Endodermal cell (in vitro differentiated cells): ENCODE measurements around the gene PKP3. TPM values are rescaled to one million over a fixed set of nuclear protein-coding genes. Genes with fewer than 3 reads are reported as not detected.

ENCODE experiments used
- DNase-seq: peaks from one replicate; pipeline ENCODE4 v3.0.0-alpha.2; 2017
- H3K27ac ChIP-seq: 2 replicates; pipeline ENCODE4 v1.5.1; 2013; ENCODE audit warnings: mild to moderate bottlenecking, low read depth, low read length, moderate library complexity
- H3K27me3 ChIP-seq: 2 replicates; pipeline ENCODE4 v1.6.1; 2013; ENCODE audit warnings: mild to moderate bottlenecking, low read length, moderate library complexity; ENCODE audit not compliant: insufficient read depth, control insufficient read depth, poor library complexity, severe bottlenecking
- H3K36me3 ChIP-seq: 2 replicates; pipeline ENCODE4 v1.7.0; 2013; ENCODE audit warnings: mild to moderate bottlenecking, low read length, moderate library complexity; ENCODE audit not compliant: control insufficient read depth, insufficient read depth
- H3K4me1 ChIP-seq: one replicate; pipeline ENCODE4 v1.7.0; 2013; ENCODE audit warnings: low read length; ENCODE audit not compliant: control insufficient read depth, insufficient read depth
- H3K4me3 ChIP-seq: 2 replicates; pipeline ENCODE4 v1.5.1; 2013; ENCODE audit warnings: mild to moderate bottlenecking, low read length, moderate library complexity
- H3K9ac ChIP-seq: 2 replicates; pipeline ENCODE4 v1.6.1; 2013; ENCODE audit warnings: mild to moderate bottlenecking, low read length, moderate library complexity; ENCODE audit not compliant: poor library complexity, severe bottlenecking; ENCODE audit errors: extremely low read depth
- H3K9me3 ChIP-seq: 2 replicates; pipeline ENCODE4 v1.6.1; 2013; ENCODE audit warnings: mild to moderate bottlenecking, low read length, moderate library complexity; ENCODE audit not compliant: control insufficient read depth
- H3K27ac Mint-ChIP-seq: 2 replicates; pipeline ENCODE4 v1.8.0; 2020; ENCODE audit warnings: mixed read lengths
- H3K27me3 Mint-ChIP-seq: 2 replicates; pipeline ENCODE4 v1.8.0; 2021; ENCODE audit warnings: mild to moderate bottlenecking, mixed read lengths; ENCODE audit not compliant: insufficient read depth
- H3K36me3 Mint-ChIP-seq: 2 replicates; pipeline ENCODE4 v1.8.0; 2020; ENCODE audit warnings: low read depth, mixed read lengths
- H3K4me1 Mint-ChIP-seq: 2 replicates; pipeline ENCODE4 v1.8.0; 2020; ENCODE audit warnings: mixed read lengths
- H3K4me3 Mint-ChIP-seq: 2 replicates; pipeline ENCODE4 v1.8.0; 2020; ENCODE audit warnings: mild to moderate bottlenecking, moderate library complexity, mixed read lengths
- H3K9me3 Mint-ChIP-seq: 2 replicates; pipeline ENCODE4 v1.8.0; 2020; ENCODE audit warnings: mild to moderate bottlenecking, mixed read lengths
- CTCF ChIP-seq: fragments of 200-600 bp; sonication (generic); conservative IDR thresholded peaks from 2 replicates; pipeline ENCODE4 v1.5.0; 2021; ENCODE audit warnings: antibody characterized with exemption, mild to moderate bottlenecking
- WGBS, 2 experiments: methylation state at CpG; one replicate each; pipeline versions ENCODE4 v1.1.5 to v1.1.7; 2013; ENCODE audit warnings: missing lambda C conversion rate in 2 of 2, mixed read lengths in 1 of 2; ENCODE audit not compliant: insufficient coverage in 1 of 2, insufficient read length in 1 of 2; 5-methylcytosine and 5-hydroxymethylcytosine counted together
- total RNA-seq, 2 donors: library from RNA; stranded (reverse); fragmentation: NEBNext Ultra II Directional in 1 of 2; extraction: Animal tissue kit (Norgen Biotek cat#: 25700) in 1 of 2; gene quantifications; 2 replicates in 1 of 2; 3 replicates in 1 of 2; pipeline ENCODE4 v1.2.1, GENCODE V29; 2021

PKP3 gene
- total RNA-seq, 2 donors from 2014 or later: 35.4 to 44.8 TPM

- 15 to 38% methylated on average over 10 to 26 of the region's 61 CpGs for WGBS, 2 experiments
- peaks cover 18% of the 10 kb centered on the region for H3K36me3 Mint-ChIP-seq
- no peak for TF ChIP-seq CTCF
- Histone ChIP-seq H3K36me3 (peaks cover 15% of the 10 kb centered on the region), H3K4me1 (no peaks in the 10 kb centered on the region), H3K27me3 (no peaks in the 10 kb centered on the region), H3K4me3 (no peak overlapping the region), H3K9ac (no peak overlapping the region), H3K9me3 (peaks cover 3% of the 10 kb centered on the region), H3K27ac (no peak overlapping the region)
- H3K4me1 Mint-ChIP-seq: peaks cover 9% of the 10 kb centered on the region
- H3K4me3 Mint-ChIP-seq: peak overlapping the region; percentile 71
- H3K9me3 Mint-ChIP-seq: no peaks in the 10 kb centered on the region
- peak; percentile 73 for DNase-seq
- peak overlapping the region; percentile 82 for H3K27ac Mint-ChIP-seq
- H3K27me3 Mint-ChIP-seq: peaks cover 3% of the 10 kb centered on the region
Observed at GRCh38 chr11:368414-369335, 25.3 kb upstream of the PKP3 start.

GRCh38 chr11:369336-370018 lies 24.5 kb upstream of the PKP3 start, which contains the start of gene B4GALNT4:
Gene B4GALNT4, plus strand, starts transcription at chr11:369499. Its CDS starts 305 bp downstream, at chr11:369804.
- H3K9ac ChIP-seq: peak within 1 kb of the TSS; percentile 81
- Mint-ChIP-seq H3K9me3 (peaks cover 4% of the 10 kb centered on the region), H3K4me1 (peaks cover 9% of the 10 kb centered on the region), H3K27ac (peak within 1 kb of the TSS; percentile 93), H3K4me3 (peak within 1 kb of the TSS; percentile 75), H3K27me3 (peaks cover 3% of the 10 kb centered on the region), H3K36me3 (peaks cover 24% of the 10 kb centered on the region)
- WGBS, 2 experiments: 0 to 1% methylated on average over 46 to 105 of the region's 118 CpGs
- H3K36me3 ChIP-seq: peaks cover 21% of the 10 kb centered on the region
- peak; percentile 63 for DNase-seq
- H3K4me1 ChIP-seq: no peaks in the 10 kb centered on the region
- peaks cover 8% of the 10 kb centered on the region for H3K9me3 ChIP-seq
- H3K27ac ChIP-seq: peak within 1 kb of the TSS; percentile 81
- H3K27me3 ChIP-seq: no peaks in the 10 kb centered on the region
- TF ChIP-seq CTCF: no peak
- H3K4me3 ChIP-seq: peak within 1 kb of the TSS; percentile 85

GRCh38 chr11:370070-370941 lies 23.7 kb upstream of the PKP3 start:
- Mint-ChIP-seq H3K36me3 (peaks cover 25% of the 10 kb centered on the region), H3K4me1 (peaks cover 9% of the 10 kb centered on the region), H3K27me3 (peaks cover 3% of the 10 kb centered on the region), H3K9me3 (peaks cover 4% of the 10 kb centered on the region), H3K27ac (peak overlapping the region; percentile 93), H3K4me3 (peak overlapping the region; percentile 75)
- Histone ChIP-seq H3K36me3 (peaks cover 21% of the 10 kb centered on the region), H3K27ac (peak overlapping the region; percentile 81), H3K4me3 (peak overlapping the region; percentile 85), H3K9me3 (peaks cover 8% of the 10 kb centered on the region), H3K9ac (peak overlapping the region; percentile 81), H3K4me1 (no peaks in the 10 kb centered on the region), H3K27me3 (no peaks in the 10 kb centered on the region)
- DNase-seq: peak; percentile 85
- TF ChIP-seq CTCF: peak; percentile 41
- 13% methylated on average over 21 to 42 of the region's 42 CpGs for WGBS, 2 experiments
